ENCODE data around the gene DNHD1. TPM values are rescaled to one million over a fixed set of nuclear protein-coding genes. Genes with fewer than 3 reads are reported as not detected.

The DNHD1 gene
- total and polyA plus RNA-seq, 9 of the 15 experiments (the other 6 are each of a cell fraction or from before 2014, with no cell fraction given) = 0.82 to 9.7 (median 3.8) TPM

- TF ChIP-seq FOSL1 (tag; conservative IDR thresholded peaks at IDR 0.05) (0 out of 2 replicates have a peak, but pooled peaks have one; percentile 37), HOMEZ (CRISPR knock-in tag; IDR thresholded peaks at IDR 0.05) (no peak), ZEB2 (IDR thresholded peaks at IDR 0.05) (peak; percentile 90), HMGXB4 (CRISPR knock-in tag; IDR thresholded peaks at IDR 0.05) (peak; percentile 51; the same call in 1 of the 2 replicates), HES1 (IDR thresholded peaks at IDR 0.05; ENCODE audit: low read depth) (no peak), ZBTB17 (CRISPR knock-in tag; IDR thresholded peaks at IDR 0.05) (peak; percentile 63; the same call in 1 of the 2 replicates), ZBTB43 (CRISPR knock-in tag; IDR thresholded peaks at IDR 0.05) (no peak), RBM22 (IDR thresholded peaks at IDR 0.05; ENCODE audit: low read depth, low read length, poor library complexity, severe bottlenecking) (no peak), CCAR2 (IDR thresholded peaks at IDR 0.05; ENCODE audit: low read depth, low read length) (no peak), KAT7 (CRISPR knock-in tag; IDR thresholded peaks at IDR 0.05; ENCODE audit: borderline replicate concordance) (no peak; the same call in 1 of the 2 replicates), NR2C2 (CRISPR knock-in tag; IDR thresholded peaks at IDR 0.05) (peak; percentile 84), NR2C2 (tag; IDR thresholded peaks at IDR 0.05) (peak; percentile 96), TEAD4 (IDR thresholded peaks at IDR 0.05; ENCODE audit: low read length) (no peak), TEAD4 (CRISPR knock-in tag; IDR thresholded peaks at IDR 0.05; ENCODE audit: borderline replicate concordance) (no peak), ZNF785 (CRISPR knock-in tag; IDR thresholded peaks at IDR 0.05) (no peak), JUN (IDR thresholded peaks at IDR 0.05; ENCODE audit: borderline replicate concordance, low read depth, low read length) (peak; percentile 57; the same call in 1 of the 2 replicates), JUN (CRISPR knock-in tag; IDR thresholded peaks at IDR 0.05; ENCODE audit: borderline replicate concordance) (no peak), ZFP36 (IDR thresholded peaks at IDR 0.05; ENCODE audit: low read depth, low read length, partially characterized antibody) (no peak), ZBTB2 (IDR thresholded peaks at IDR 0.05) (no peak), SAFB (IDR thresholded peaks at IDR 0.05; ENCODE audit: borderline replicate concordance, low read depth, low read length) (no peak), SRSF9 (IDR thresholded peaks at IDR 0.05; ENCODE audit: borderline replicate concordance, low read depth, low read length) (no peak)
Measured at GRCh38 chr11:6481012-6481923, 15.8 kb upstream of the DNHD1 start, which contains the start of the genes ARFIP2 and TIMM10B (continued).
